BE2C (cell line): ENCODE results near the gene TEX101.

ENCODE experiments used
- DNase-seq: peaks from one replicate; pipeline ENCODE4 v3.0.0-alpha.2; 2020
- H3K27me3 ChIP-seq: fragments of 250-450 bp; sonication (Bioruptor Pico); 2 replicates; pipeline ENCODE4 v1.5.1; 2020; ENCODE audit warnings: mild to moderate bottlenecking
- H3K36me3 ChIP-seq: fragments of 250-450 bp; sonication (Bioruptor Pico); 2 replicates; pipeline ENCODE4 v1.5.1; 2020; ENCODE audit warnings: mild to moderate bottlenecking
- H3K4me1 ChIP-seq: fragments of 250-450 bp; sonication (Bioruptor Pico); 2 replicates; pipeline ENCODE4 v1.5.1; 2020
- H3K4me3 ChIP-seq: 2 replicates; pipeline ENCODE4 v1.5.1; 2011; ENCODE audit warnings: low read depth, low read length
- H3K9me3 ChIP-seq: fragments of 250-450 bp; sonication (Bioruptor Pico); 2 replicates; pipeline ENCODE4 v1.5.1; 2020
- TF ChIP-seq, protein P1 (sequence below): IDR thresholded peaks from 2 replicates; pipeline ENCODE4 v1.5.1; 2012; ENCODE audit warnings: mild to moderate bottlenecking, low read depth, low read length

The TEX101 gene

DNA sequence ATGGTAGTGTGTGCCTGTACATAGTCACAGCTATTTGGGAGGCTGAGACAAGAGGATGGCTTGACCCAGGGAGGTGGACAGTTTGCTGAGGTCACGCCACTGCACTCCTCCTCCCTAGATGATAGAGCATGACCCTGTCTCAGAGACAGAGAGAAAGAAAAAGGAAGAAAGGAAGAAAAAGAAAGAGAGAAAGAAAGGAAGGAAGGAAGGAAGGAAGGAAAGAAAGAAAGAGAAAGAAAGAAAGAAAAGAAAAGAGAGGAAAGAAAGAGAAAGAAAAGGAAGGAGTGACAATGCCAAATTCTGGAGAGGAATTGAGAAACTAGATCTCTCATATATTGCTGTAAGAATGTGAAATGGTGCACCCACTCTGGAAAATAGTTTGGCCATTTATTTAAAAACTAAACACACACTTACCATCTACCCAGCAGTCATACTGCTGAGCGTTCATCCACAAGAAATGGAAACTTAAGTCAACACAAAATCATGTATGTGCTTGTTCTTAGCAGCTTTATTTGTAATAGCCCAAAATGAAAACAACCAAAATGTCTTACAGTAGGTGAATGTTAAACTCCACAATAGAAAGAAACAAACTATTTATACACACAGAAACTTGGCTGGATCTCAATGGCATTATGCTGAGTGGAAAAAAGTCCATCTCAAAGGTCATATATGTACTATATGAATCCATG is 7.5 kb downstream of the TEX101 start:
- TF ChIP-seq, protein P1, sequence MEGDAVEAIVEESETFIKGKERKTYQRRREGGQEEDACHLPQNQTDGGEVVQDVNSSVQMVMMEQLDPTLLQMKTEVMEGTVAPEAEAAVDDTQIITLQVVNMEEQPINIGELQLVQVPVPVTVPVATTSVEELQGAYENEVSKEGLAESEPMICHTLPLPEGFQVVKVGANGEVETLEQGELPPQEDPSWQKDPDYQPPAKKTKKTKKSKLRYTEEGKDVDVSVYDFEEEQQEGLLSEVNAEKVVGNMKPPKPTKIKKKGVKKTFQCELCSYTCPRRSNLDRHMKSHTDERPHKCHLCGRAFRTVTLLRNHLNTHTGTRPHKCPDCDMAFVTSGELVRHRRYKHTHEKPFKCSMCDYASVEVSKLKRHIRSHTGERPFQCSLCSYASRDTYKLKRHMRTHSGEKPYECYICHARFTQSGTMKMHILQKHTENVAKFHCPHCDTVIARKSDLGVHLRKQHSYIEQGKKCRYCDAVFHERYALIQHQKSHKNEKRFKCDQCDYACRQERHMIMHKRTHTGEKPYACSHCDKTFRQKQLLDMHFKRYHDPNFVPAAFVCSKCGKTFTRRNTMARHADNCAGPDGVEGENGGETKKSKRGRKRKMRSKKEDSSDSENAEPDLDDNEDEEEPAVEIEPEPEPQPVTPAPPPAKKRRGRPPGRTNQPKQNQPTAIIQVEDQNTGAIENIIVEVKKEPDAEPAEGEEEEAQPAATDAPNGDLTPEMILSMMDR = no peak
- Histone ChIP-seq H3K4me3 (no peak overlapping the region), H3K9me3 (no peaks in the 10 kb centered on the region), H3K27me3 (no peaks in the 10 kb centered on the region), H3K4me1 (no peaks in the 10 kb centered on the region), H3K36me3 (no peaks in the 10 kb centered on the region)
- DNase-seq = no peak

DNA sequence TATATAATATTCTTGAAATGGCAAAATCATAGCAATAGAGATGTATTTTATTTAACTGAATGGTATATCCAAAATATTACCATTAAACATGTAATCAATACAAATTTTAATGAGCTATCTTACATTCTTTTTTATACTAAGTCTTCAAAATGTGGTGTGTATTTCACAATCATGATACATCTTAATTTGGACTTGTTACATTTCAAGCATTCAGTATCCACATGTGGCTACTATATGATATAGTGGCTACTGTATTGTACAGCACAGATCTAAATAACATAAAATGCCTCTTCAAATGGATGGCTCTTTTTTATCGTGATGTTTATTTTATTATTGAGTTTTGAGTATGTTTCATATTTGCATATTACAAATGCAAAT is 8.0 kb downstream of the TEX101 start:
- H3K36me3 ChIP-seq = no peaks in the 10 kb centered on the region
- H3K4me1 ChIP-seq = no peaks in the 10 kb centered on the region

DNA sequence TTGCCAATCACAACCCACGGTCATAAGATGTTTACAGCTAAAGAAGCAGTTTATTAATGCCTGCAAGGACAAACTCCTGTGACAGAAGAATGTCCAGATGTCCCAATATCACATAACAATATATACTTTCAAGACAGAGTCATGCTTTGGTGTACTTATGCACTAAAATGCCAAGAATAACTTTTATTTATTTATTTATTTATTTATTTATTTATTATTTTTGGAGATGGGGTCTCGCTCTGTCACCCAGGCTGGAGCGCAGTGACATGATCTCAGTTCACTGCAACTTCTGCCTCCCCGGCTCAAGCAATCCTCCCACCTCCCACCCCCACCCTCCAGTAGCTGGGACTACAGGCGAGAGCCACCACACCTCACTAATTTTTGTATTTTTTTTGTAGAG is 9.1 kb downstream of the TEX101 start:
- TF ChIP-seq, protein P1 = no peak
- Histone ChIP-seq H3K9me3 (no peaks in the 10 kb centered on the region), H3K36me3 (no peaks in the 10 kb centered on the region), H3K4me3 (no peak overlapping the region), H3K4me1 (no peaks in the 10 kb centered on the region), H3K27me3 (no peaks in the 10 kb centered on the region)
- no peak for DNase-seq

More for the DNA sequence above, 8.0 kb downstream of the TEX101 start:
- no peak for DNase-seq
- no peaks in the 10 kb centered on the region for H3K27me3 ChIP-seq
- H3K4me3 ChIP-seq = no peak overlapping the region
- H3K9me3 ChIP-seq = no peaks in the 10 kb centered on the region
- TF ChIP-seq, protein P1 = no peak

DNA sequence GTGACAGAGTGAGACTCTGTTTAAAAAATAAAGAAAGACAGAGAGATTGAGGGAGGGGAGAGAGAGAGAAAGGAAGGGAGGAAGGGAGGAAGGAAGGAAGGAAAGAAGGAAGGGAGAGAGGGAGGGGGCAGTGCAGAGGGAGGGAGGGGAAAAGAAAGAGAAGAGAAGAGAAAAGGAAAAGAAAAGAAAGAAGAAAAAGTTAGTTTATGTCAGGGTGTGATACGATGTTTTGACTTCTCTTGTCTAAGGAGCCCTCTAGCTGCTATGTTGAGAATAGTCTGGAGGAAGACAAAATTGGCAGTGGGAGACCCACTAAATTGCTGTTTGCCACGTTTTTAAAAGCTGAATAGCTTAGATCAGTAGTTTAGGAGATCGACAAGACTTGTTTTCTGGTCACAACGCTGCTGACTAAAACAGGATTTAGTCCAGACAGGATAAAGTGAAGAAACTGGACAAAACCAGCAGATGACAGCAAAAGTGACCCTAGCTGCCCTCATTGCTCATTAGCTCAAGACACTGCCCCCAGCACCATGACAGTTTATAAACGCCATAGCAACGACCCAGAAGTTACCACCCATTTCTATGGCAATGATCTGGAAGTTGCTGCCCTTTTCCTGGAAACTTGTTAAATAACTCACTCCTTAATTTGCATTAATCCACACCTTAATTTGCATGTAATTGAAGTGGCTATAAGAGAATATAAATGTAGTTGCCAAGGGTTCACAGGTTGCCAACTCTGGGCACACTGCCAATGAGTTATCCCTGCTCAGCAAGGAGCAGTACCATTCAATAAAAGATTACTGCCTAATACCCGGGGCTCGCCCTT is 11.1 kb downstream of the TEX101 start:
- Histone ChIP-seq H3K4me1 (no peaks in the 10 kb centered on the region), H3K4me3 (no peak overlapping the region), H3K36me3 (no peaks in the 10 kb centered on the region), H3K27me3 (no peaks in the 10 kb centered on the region), H3K9me3 (no peaks in the 10 kb centered on the region)
- TF ChIP-seq, protein P1 = peak; percentile 42
- no peak for DNase-seq

DNA sequence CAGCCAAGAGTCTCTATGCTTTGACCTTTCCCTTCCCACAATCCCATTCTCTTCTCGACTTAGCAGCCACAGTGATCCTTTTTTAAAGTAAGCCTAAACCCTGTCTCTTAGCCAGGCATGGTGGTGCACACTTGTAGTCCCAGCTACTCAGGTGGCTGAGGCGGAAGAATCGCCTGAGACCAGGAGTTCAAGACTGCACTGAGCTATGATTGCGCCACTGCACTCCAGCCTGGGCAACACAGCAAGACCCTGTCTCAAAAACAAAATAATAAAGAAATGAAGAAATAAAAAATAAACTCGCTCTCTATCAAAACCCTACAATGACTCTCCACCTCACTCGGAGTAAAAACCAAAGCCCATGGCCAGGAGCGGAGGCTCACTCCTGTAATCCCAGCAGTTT is 14.7 kb downstream of the TEX101 start:
- no peaks in the 10 kb centered on the region for H3K4me1 ChIP-seq
- TF ChIP-seq, protein P1 = no peak
- H3K4me3 ChIP-seq = no peak overlapping the region
- no peak for DNase-seq
- no peaks in the 10 kb centered on the region for H3K36me3 ChIP-seq
- H3K9me3 ChIP-seq = no peaks in the 10 kb centered on the region
- no peaks in the 10 kb centered on the region for H3K27me3 ChIP-seq

DNA sequence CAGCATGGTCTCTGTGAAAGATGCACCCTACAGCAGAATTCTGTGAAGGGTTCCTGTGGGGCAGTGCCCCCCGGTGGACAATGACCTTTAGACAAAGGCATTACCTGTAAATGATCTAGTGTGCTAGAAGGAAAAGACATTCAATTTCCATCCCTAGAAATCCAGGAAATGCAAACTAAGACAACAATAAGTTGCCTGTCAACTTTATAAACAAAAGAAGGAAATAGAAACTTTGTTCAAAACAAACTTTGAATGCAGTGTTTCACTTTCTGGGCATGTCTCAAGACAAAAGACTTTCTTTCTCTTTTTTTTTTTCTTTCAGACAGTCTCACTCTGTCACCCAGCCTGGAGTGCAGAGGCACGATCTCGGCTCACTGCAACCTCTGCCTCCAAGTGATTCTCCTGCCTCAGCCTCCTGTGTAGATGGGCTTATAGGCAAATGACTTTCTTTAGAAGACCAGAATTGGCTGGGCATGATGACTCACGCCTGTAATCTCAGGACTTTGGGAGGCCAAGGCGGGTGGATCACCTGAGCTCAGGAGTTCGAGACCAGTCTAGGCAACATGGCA is 15.5 kb downstream of the TEX101 start:
- Histone ChIP-seq H3K36me3 (no peaks in the 10 kb centered on the region), H3K4me3 (no peak overlapping the region), H3K9me3 (no peaks in the 10 kb centered on the region), H3K4me1 (no peaks in the 10 kb centered on the region), H3K27me3 (no peaks in the 10 kb centered on the region)
- TF ChIP-seq, protein P1 = 0 out of 2 replicates have a peak, but pooled peaks have one; percentile 11
- no peak for DNase-seq
